ENCODE data around the gene PKDCC.
"Not testable (repeated sequence)": the region's sequence is repeated elsewhere in the genome, so short reads cannot be mapped to it uniquely, and the experiment has no call there.

DNA sequence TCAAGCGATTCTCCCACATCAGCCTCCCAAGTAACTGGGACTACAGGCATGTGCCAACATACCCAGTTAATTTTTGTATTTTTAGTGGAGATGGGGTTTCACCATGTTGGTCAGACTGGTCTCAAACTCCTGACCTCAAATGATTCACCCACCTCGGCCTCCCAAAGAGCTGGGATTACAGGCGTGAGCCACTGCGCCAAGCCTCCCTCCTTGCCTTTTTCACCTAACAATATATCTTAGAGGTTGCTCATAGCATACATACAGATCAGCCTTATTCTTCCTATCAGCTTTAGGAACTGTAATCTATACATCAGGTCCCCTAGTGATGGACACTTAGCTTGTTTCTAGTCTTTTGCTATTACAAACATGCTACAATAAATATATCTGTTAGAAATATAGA is 33.3 kb downstream of the PKDCC start:
- TF ChIP-seq POLR2AphosphoS5 (IDR thresholded peaks at IDR 0.05; ENCODE audit: borderline replicate concordance, low read depth, low read length); EZH2 (IDR thresholded peaks at IDR 0.05); FOXP2 (optimal IDR thresholded peaks at IDR 0.05; ENCODE audit: control extremely low read depth, extremely low read length, insufficient read depth): not testable (repeated sequence)
